ENCODE measurements around the gene TRAPPC3L. TPM values are rescaled to one million over a fixed set of nuclear protein-coding genes. Genes with fewer than 3 reads are reported as not detected.

Gene TRAPPC3L
- total RNA-seq, 4 donors from 2014 or later, result not detected

DNA sequence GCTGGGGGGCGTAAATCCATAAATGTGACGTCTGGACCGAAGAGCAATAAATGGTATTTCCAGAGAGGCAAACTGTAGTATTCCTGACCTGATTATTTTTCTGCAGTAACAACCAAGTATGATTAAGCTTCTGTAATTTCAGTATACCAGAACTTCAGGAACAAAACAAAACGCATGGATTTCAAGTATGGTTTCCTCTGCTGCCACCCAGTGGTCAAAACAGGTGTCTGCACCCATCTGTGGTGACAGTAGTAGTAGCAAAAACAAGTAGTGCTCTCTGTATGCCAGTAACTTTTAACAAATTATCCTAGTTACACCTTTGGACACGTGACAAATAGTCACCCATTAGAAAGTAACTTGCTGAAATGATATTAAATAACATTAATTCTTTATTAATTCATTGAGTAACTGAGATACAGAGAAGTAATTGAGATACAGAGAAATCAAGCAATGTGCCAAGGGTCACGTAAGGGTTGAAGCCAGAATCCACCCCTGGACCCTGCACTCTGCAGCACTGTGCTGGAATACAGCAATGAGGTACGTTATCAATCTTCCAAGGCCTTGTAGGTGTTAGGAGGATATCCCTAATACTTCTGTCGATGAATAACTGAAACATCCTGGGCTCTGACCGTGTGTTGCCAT, 16.0 kb upstream of the TRAPPC3L start:
- no peaks in the 10 kb centered on the region for H3K36me3 ChIP-seq
- no peaks in the 10 kb centered on the region for H3K9me3 ChIP-seq
- peak overlapping the region; percentile 16 for H3K4me3 ChIP-seq
- TF ChIP-seq POLR2AphosphoS5 (IDR thresholded peaks at IDR 0.05), result no peak
- TF ChIP-seq, protein P1, sequence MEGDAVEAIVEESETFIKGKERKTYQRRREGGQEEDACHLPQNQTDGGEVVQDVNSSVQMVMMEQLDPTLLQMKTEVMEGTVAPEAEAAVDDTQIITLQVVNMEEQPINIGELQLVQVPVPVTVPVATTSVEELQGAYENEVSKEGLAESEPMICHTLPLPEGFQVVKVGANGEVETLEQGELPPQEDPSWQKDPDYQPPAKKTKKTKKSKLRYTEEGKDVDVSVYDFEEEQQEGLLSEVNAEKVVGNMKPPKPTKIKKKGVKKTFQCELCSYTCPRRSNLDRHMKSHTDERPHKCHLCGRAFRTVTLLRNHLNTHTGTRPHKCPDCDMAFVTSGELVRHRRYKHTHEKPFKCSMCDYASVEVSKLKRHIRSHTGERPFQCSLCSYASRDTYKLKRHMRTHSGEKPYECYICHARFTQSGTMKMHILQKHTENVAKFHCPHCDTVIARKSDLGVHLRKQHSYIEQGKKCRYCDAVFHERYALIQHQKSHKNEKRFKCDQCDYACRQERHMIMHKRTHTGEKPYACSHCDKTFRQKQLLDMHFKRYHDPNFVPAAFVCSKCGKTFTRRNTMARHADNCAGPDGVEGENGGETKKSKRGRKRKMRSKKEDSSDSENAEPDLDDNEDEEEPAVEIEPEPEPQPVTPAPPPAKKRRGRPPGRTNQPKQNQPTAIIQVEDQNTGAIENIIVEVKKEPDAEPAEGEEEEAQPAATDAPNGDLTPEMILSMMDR (IDR thresholded peaks at IDR 0.05), result peak; percentile 91
- H3K4me1 ChIP-seq, result peaks cover 12% of the 10 kb centered on the region
- DNase-seq (ENCODE audit: low spot score in 2 of 2), result peak; percentile 80 to 83
- H3K27ac ChIP-seq, result no peak overlapping the region
- H3K27me3 ChIP-seq, result no peaks in the 10 kb centered on the region
- WGBS, result 45% methylated on average over 9 of the region's 9 CpGs

DNA sequence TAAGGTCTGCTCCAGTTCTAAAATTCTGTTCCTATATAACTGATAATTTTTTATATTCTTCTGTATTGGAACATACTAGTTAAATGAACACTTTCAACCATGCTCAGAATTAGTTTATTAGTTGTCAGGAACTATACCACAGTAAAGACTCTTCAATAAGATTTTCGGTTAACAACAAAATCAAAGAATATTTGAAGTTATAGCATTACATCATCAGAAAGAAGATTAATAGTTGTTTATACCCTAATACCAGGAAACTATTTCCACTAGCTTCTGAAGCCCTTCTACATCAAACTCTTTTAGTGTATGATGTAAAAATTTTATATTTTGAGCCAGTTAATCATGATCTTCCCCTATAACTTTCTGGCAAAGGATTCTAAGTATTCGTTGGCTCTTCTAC, 14.6 kb upstream of the TRAPPC3L start:
- TF ChIP-seq POLR2A (IDR thresholded peaks at IDR 0.05) (no peak), EP300 (IDR thresholded peaks at IDR 0.05) (no peak), POLR2AphosphoS5 (IDR thresholded peaks at IDR 0.05) (no peak)
- TF ChIP-seq, protein P1 (IDR thresholded peaks at IDR 0.05), result no peak

DNA sequence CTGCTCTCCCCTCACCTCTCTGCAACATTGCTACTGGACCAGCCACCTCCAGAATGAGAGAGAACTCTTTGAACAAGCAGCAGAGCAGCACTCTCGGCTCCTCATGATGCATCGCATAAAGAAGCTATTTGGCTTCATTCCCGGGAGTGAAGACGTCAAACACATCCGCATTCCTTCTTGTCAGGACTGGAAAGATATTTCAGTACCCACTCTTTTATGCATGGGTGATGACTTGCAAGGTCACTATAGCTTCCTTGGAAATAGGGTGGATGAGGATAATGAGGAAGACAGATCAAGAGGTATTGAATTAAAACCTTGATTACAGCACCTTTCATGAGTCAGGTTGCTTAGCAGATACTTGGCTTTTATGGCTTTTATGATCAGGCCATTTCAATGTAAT, 12.4 kb upstream of the TRAPPC3L start:
- no peak for DNase-seq (ENCODE audit: low spot score in 2 of 2)
- 23% methylated on average over 5 of the region's 5 CpGs for WGBS
- H3K9me3 ChIP-seq, result no peaks in the 10 kb centered on the region
- peaks cover 4% of the 10 kb centered on the region for H3K4me1 ChIP-seq
- TF ChIP-seq EP300 (IDR thresholded peaks at IDR 0.05) (no peak), POLR2AphosphoS5 (IDR thresholded peaks at IDR 0.05) (no peak), POLR2A (IDR thresholded peaks at IDR 0.05) (no peak)
- TF ChIP-seq, protein P1 (IDR thresholded peaks at IDR 0.05), result no peak
- no peak overlapping the region for H3K27ac ChIP-seq
- H3K36me3 ChIP-seq, result no peaks in the 10 kb centered on the region
- H3K4me3 ChIP-seq, result no peak overlapping the region
- H3K27me3 ChIP-seq, result no peaks in the 10 kb centered on the region

More for the DNA sequence above, 14.6 kb upstream of the TRAPPC3L start:
- H3K27ac ChIP-seq, result no peak overlapping the region
- peaks cover 8% of the 10 kb centered on the region for H3K4me1 ChIP-seq
- no peaks in the 10 kb centered on the region for H3K27me3 ChIP-seq
- H3K9me3 ChIP-seq, result no peaks in the 10 kb centered on the region
- H3K4me3 ChIP-seq, result no peak overlapping the region
- no peaks in the 10 kb centered on the region for H3K36me3 ChIP-seq
- DNase-seq (ENCODE audit: low spot score in 2 of 2), result no peak
- WGBS, result 64% methylated on average over 2 of the region's 2 CpGs

DNA sequence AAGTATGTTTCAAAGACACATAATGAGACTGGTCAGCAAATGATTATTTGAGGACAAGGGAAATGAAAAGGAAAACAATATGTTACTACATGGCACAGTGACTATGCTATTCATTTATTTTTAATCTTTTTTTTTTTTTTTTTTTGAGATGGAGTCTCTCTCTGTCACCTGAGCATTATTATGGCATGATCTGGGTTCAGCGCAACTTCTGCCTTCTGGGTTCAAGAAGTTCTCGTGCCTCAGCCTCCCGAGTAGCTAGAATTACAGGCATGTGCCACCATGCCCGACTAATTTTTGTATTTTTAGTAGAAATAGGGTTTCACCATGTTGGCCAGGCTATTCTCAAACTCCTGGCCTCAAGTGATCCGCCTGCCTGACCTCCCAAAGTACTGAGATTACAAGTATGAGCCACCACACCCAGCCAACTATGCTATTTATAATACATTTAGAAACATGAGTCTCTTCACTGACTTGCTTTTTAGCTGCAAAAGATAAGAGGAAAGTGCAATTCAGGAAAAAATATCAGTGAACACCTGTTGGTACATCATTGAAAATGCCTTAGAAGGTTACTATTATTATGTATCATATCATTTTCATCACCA, 11.4 kb upstream of the TRAPPC3L start:
- no peak overlapping the region for H3K4me3 ChIP-seq
- no peak for TF ChIP-seq POLR2A (IDR thresholded peaks at IDR 0.05)
- no peak for DNase-seq (ENCODE audit: low spot score in 2 of 2)
- WGBS, result 89% methylated on average over 5 of the region's 5 CpGs
- no peaks in the 10 kb centered on the region for H3K27me3 ChIP-seq
- no peaks in the 10 kb centered on the region for H3K9me3 ChIP-seq
- H3K27ac ChIP-seq, result no peak overlapping the region
- peaks cover 4% of the 10 kb centered on the region for H3K4me1 ChIP-seq
- H3K36me3 ChIP-seq, result no peaks in the 10 kb centered on the region

DNA sequence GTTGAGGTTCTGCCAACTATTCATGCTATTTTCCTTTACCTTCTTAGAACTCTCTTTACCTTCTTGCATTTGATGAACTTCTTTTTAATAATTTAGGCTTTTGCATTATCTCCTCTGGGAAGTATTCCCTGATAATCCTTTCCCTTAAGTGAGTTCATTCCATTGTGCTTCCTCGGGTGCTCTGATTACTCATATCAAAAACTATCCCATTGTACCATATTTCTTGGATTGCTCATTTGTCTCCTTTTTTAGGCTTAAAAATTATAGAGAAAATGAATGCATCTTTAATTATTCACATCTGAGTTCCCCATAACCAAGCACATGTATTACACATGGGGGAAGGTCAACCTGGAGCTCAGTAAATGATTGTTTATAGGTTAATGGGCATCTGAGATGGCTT, 10.6 kb upstream of the TRAPPC3L start:
- 64% methylated on average over 1 of the region's 1 CpG for WGBS
- Histone ChIP-seq H3K27ac (no peak overlapping the region), H3K4me1 (peaks cover under 1% of the 10 kb centered on the region), H3K4me3 (no peak overlapping the region), H3K9me3 (no peaks in the 10 kb centered on the region), H3K27me3 (no peaks in the 10 kb centered on the region), H3K36me3 (no peaks in the 10 kb centered on the region)
- no peak for DNase-seq (ENCODE audit: low spot score in 2 of 2)
- TF ChIP-seq POLR2A (IDR thresholded peaks at IDR 0.05), result no peak
- no peak for TF ChIP-seq POLR2AphosphoS5 (IDR thresholded peaks at IDR 0.05)
- no peak for TF ChIP-seq EP300 (IDR thresholded peaks at IDR 0.05)
- TF ChIP-seq, protein P1 (IDR thresholded peaks at IDR 0.05), result no peak
